GM21825 (cell line): Measurements from ENCODE around the gene NCAPH2.
"Not testable (repeated sequence)": the region's sequence is repeated elsewhere in the genome, so short reads cannot be mapped to it uniquely, and the experiment has no call there.

Source experiments
- ATAC-seq: cut with Tn5 transposase; IDR thresholded peaks from one replicate; pipeline ENCODE4 v1.9.1; 2021; ENCODE audit warnings: mild to moderate bottlenecking, moderate library complexity; ENCODE audit not compliant: unreplicated experiment

Gene NCAPH2

GRCh38 chr22:50516891-50517290 lies 8.9 kb downstream of the NCAPH2 start:
- no peak for ATAC-seq

- ATAC-seq: no peak
Observed at GRCh38 chr22:50517495-50518260, 9.7 kb downstream of the NCAPH2 start.

DNA sequence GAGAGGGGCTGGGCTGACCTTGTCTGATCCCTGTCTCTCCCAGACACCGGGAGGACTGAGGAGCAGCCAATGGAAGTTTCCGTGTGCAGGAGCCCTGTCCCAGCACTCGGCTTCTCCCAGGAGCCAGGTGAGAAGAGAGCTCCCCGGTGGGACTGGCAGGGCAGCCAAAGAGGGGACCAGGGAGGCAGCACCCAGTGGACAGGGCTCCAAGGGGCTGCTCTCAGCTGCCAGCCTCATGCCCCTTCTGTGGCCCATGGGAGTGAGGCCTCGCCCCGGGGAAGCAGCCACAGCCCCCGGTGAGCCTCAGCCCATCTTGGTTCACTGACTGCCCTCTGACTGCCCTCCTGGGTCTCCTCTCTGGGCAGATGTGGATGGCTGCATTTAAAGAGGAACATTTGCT lies 10.6 kb downstream of the NCAPH2 start:
- no peak for ATAC-seq

- ATAC-seq: no peak
Observed at GRCh38 chr22:50519151-50519550, 11.1 kb downstream of the NCAPH2 start.

DNA sequence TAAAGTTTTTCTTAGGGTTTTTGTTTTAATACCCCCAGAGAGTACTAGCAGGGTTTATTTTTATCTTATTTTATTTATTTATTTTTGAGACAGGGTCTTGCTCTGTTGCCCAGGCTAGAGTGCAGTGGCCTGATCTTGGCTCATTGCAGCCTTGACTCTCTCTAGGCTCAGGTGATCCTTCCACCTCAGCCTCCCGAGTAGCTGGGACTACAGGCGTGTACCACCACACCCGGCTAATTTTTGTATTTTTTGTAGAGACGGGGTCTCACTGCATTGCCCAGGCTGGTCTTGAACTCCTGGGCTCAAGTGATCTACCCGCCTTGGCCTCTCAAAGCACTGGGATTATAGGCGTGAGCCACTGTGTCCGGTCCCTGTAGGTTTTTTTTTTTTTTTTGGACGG lies 12.2 kb downstream of the NCAPH2 start:
- not testable (repeated sequence) for ATAC-seq

- no peak for ATAC-seq
Observed at GRCh38 chr22:50520826-50521453, 12.9 kb downstream of the NCAPH2 start.

DNA sequence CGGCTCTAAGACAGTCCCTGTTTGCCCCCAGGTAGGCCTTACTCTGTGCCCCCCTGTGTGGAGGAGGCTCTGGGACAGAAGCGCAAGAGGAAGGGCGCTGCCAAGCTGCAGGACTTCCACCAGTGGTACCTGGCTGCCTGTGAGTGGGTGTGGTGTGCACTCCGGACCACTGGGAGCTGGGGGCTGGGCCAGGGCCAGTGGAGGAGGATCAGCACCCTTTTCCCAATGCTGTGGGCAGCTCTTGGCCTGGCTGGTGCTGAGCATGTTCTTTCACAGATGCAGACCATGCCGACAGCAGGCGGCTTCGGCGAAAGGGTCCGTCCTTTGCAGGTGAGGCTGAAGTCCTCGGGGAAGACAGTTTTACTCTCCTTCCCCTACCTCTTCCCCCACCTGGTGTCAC lies 13.7 kb downstream of the NCAPH2 start:
- no peak for ATAC-seq

- no peak for ATAC-seq
Observed at GRCh38 chr22:50522208-50522805, 14.3 kb downstream of the NCAPH2 start.

DNA sequence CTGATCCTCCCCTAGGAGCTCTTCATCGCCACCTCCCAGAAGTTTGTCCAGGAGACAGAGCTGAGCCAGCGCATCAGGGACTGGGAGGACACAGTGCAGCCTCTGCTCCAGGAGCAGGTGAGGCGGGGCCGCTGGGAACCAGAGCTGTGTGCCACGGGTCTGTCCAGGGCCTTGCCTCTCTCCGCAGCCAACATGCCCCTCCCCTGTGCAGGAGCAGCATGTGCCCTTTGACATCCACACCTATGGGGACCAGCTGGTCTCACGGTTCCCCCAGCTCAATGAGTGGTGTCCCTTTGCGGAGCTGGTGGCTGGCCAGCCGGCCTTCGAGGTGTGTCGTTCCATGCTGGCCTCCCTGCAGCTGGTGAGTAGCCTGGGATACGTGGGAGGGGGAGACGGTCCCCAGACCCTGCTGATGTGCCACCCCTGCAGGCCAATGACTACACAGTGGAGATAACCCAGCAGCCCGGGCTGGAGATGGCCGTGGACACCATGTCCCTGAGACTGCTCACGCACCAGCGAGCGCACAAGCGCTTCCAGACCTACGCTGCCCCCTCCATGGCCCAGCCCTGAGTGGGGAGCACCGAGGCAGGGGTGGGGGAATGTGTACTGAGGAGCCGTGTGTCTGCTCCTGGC lies 14.9 kb downstream of the NCAPH2 start:
- ATAC-seq: no peak

- ATAC-seq: no peak
Observed at GRCh38 chr22:50523458-50523805, 15.4 kb downstream of the NCAPH2 start.

GRCh38 chr22:50523806-50524675 lies 16.0 kb downstream of the NCAPH2 start:
- ATAC-seq: no peak

GRCh38 chr22:50524676-50525103 lies 16.7 kb downstream of the NCAPH2 start:
- no peak for ATAC-seq

DNA sequence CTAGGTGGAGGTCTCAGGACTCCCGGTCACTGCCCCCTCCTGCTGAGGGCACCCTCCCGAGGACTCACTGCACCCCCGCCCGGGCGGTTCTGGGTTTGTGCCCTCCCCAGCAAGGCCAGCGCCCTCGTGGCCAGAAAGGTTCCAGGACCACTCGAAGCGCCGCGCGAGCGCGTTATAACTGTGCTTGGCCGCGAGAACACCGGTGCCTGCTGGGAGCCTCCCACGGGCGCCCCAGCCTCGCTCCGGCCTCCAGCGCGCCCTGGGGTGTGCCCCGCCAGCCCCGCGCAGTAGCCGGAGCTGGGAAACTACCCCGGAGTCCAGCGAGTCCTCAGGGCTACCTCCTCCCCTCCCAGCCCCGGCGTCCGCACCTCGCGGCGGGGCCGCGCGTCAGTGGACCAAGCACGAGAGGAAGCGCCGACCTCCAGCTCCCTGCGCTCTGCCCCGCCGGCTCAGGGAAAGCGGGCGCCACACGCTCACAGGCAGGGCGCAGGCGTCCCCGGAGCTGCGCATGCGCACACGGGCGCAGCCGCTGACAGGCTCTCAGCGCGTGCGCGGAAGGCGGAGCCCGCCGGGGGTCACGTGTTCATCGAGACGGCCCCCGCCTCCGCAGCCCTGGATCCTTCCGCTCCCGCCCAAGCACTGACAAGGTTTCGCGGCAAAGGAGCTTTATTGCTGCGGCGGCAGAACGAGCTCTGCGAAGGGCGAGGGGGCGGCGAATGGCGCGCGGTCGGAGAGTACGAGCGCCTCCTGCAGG lies 17.3 kb downstream of the NCAPH2 start, which contains the start of gene SCO2:
SCO2 (minus strand) TSS at position 495 of the 754 bp plus-strand sequence. CDS start 1,187 bp downstream, outside the sequence.
- peak; percentile 34 for ATAC-seq

DNA sequence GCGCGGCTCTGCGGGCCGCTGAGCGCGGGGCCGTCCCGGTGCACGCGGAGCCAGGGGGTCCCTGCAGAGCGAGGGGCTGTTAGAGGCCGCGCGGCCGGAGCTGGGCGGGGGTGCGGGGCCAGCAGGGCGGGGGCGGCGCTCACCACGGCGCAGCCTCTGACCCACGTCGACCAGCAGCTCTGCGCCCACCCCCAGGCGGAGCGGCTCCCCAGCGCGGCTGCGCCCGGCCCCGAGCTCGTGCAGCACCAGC lies 17.8 kb downstream of the NCAPH2 start:
- ATAC-seq: peak; percentile 10

DNA sequence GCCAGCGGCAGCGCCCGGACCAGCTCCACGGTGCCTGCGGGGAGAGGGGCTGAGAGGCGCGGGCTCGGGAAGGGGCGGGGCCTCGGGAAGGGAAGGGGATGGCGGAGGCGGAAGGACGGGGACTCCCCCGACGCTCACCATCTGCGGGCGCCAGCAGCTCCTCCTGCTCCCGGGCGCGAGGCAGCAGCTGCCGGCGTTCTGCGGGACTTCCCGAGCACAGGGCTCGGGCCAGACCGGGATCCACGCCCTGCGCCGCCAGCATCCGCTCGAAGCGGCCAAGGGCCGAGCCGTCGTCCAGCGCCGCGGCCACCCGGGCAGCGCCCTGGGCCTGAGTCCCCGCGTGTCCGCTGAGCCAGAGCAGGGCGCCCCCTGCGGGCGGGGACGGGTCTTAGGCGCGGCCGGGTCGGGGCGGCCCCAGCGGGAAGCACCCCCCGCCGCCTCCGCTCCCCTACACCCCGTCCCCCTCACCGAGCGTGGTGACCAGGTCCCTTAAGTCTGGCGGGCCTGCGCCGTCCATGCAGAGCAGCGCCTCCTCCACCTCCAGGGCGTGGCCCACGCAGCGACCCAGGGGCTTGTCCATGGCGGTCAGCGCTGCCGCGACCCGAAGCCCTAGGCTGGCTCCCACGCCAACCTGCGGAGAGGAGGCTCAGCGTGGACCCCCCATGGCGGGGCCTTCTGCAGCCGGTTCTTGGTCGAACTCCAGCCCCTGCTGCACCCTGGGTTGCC lies 18.2 kb downstream of the NCAPH2 start:
- peak; percentile 27 for ATAC-seq

- ATAC-seq: no peak
Observed at GRCh38 chr22:50526834-50527801, 19.1 kb downstream of the NCAPH2 start.

GRCh38 chr22:50527921-50528681 lies 20.1 kb downstream of the NCAPH2 start:
- no peak for ATAC-seq
